ENCODE data around the gene ZDHHC24. TPM values are rescaled to one million over a fixed set of nuclear protein-coding genes. Genes with fewer than 3 reads are reported as not detected.

ZDHHC24 gene
- total and polyA plus RNA-seq, 8 donors: 2.6 to 73.9 (median 7.3) TPM

- intact Hi-C loops (cut with DNase I; ENCODE audit: low total_unique reads): no loop called here
- H3K27ac ChIP-seq: peak within 1 kb of the TSS in 2 of 5 donors; percentile 41 to 69
- 2 to 5% (median 3%) methylated on average over 30 to 77 of the region's 77 CpGs for whole genome bisulfite sequencing, 5 donors
Measured at GRCh38 chr11:66568124-66568916, 22.5 kb upstream of the ZDHHC24 start, which contains the start of gene CTSF. TSS of gene CTSF (minus strand) at chr11:66568606. CDS start at chr11:66568486, 120 bp downstream.

GRCh38 chr11:66567787-66568123 lies 21.9 kb upstream of the ZDHHC24 start:
- peaks cover 0 to 42% (median 22%) of the 10 kb centered on the region in 4 donors for H3K36me3 ChIP-seq
- intact Hi-C loops (cut with DNase I; ENCODE audit: low total_unique reads): no loop called here
- WGBS, 5 donors: 64 to 80% (median 66%) methylated on average over 8 to 15 of the region's 15 CpGs
- peak overlapping the region in 2 of 5 donors; percentile 41 to 69 for H3K27ac ChIP-seq
- peaks cover 0 to 6% (median 0%) of the 10 kb centered on the region in 3 donors for H3K27me3 ChIP-seq
- peaks cover 15 to 22% (median 20%) of the 10 kb centered on the region in 4 donors for H3K4me1 ChIP-seq
- no peak for DNase-seq
- no peak for TF ChIP-seq CTCF (IDR thresholded peaks at IDR 0.05)
- TF ChIP-seq POLR2A (IDR thresholded peaks at IDR 0.05): no peak
- no peak for TF ChIP-seq EP300 (IDR thresholded peaks at IDR 0.05)
- no peak for TF ChIP-seq POLR2AphosphoS5 (IDR thresholded peaks at IDR 0.05)
- H3K4me3 ChIP-seq: peak overlapping the region; percentile 64 to 76 (median 68)
- H3K9me3 ChIP-seq: no peaks in the 10 kb centered on the region

More at GRCh38 chr11:66568124-66568916, 22.5 kb upstream of the ZDHHC24 start, which contains the start of gene CTSF:
- Histone ChIP-seq H3K27me3 (peaks cover 0 to 6% (median 0%) of the 10 kb centered on the region in 3 donors), H3K9me3 (no peaks in the 10 kb centered on the region), H3K36me3 (peaks cover 0 to 37% (median 22%) of the 10 kb centered on the region in 4 donors), H3K4me1 (peaks cover 15 to 22% (median 20%) of the 10 kb centered on the region in 4 donors), H3K4me3 (peak within 1 kb of the TSS; percentile 64 to 76 (median 68))
- TF ChIP-seq CTCF (IDR thresholded peaks at IDR 0.05): no peak
- no peak for TF ChIP-seq EP300 (IDR thresholded peaks at IDR 0.05)
- TF ChIP-seq POLR2A (IDR thresholded peaks at IDR 0.05): no peak
- TF ChIP-seq POLR2AphosphoS5 (IDR thresholded peaks at IDR 0.05): peak in 2 of 3 donors; percentile 9 to 77
- DNase-seq: peak; percentile 91 to 93

GRCh38 chr11:66566221-66566620 lies 20.4 kb upstream of the ZDHHC24 start:
- WGBS, 5 donors: 88 to 95% (median 95%) methylated on average over 8 of the region's 8 CpGs
- Histone ChIP-seq H3K4me1 (peaks cover 15 to 22% (median 20%) of the 10 kb centered on the region in 4 donors), H3K4me3 (no peak overlapping the region), H3K27ac (no peak overlapping the region), H3K27me3 (peaks cover 0 to 6% (median 0%) of the 10 kb centered on the region in 3 donors), H3K9me3 (no peaks in the 10 kb centered on the region), H3K36me3 (peaks cover 0 to 47% (median 22%) of the 10 kb centered on the region in 4 donors)
- intact Hi-C loops (cut with DNase I; ENCODE audit: low total_unique reads): no loop called here
- no peak for DNase-seq
- TF ChIP-seq EP300 (IDR thresholded peaks at IDR 0.05) (no peak), POLR2AphosphoS5 (IDR thresholded peaks at IDR 0.05) (no peak), CTCF (IDR thresholded peaks at IDR 0.05) (no peak), POLR2A (IDR thresholded peaks at IDR 0.05) (no peak)

- WGBS, 5 donors: 85 to 91% (median 91%) methylated on average over 5 of the region's 5 CpGs
- no peak for TF ChIP-seq EP300 (IDR thresholded peaks at IDR 0.05)
- TF ChIP-seq POLR2AphosphoS5 (IDR thresholded peaks at IDR 0.05): no peak
- no peak for TF ChIP-seq CTCF (IDR thresholded peaks at IDR 0.05)
- TF ChIP-seq POLR2A (IDR thresholded peaks at IDR 0.05): no peak
- Histone ChIP-seq H3K4me3 (no peak overlapping the region), H3K36me3 (peaks cover 0 to 47% (median 22%) of the 10 kb centered on the region in 4 donors), H3K4me1 (peaks cover 15 to 22% (median 20%) of the 10 kb centered on the region in 4 donors), H3K9me3 (no peaks in the 10 kb centered on the region), H3K27ac (no peak overlapping the region), H3K27me3 (peaks cover 0 to 6% (median 0%) of the 10 kb centered on the region in 3 donors)
- intact Hi-C loops (cut with DNase I; ENCODE audit: low total_unique reads): no loop called here
- no peak for DNase-seq
Measured at GRCh38 chr11:66564984-66565383, 19.1 kb upstream of the ZDHHC24 start.
